K562 (cell line): ENCODE results near the gene SH3TC1. TPM values are rescaled to one million over a fixed set of nuclear protein-coding genes. Genes with fewer than 3 reads are reported as not detected.

ENCODE experiments used
- ATAC-seq: fragments of 200-7000 bp; cut with Tn5 transposase; 3 replicates; pipeline ENCODE4 v1.9.1; 2020; ENCODE audit warnings: moderate library complexity
- BruUV-seq: library from RNA; stranded (reverse); fragments of 400-500 nt; replicated peaks from 2 replicates; lab custom pipeline; 2021; lab: Mats Ljungman, UMichigan
- CTCF ChIA-PET: fragments of 300-600 bp; formaldehyde crosslinking; extraction: SDS; loops from one replicate; lab custom pipeline; 2021; ENCODE audit warnings: low intra/inter-chr PET ratio; lab: Yijun Ruan, JAX
- POLR2A ChIA-PET: fragments of 300-600, 350-650 bp; sonication (Branson Sonifier 250); formaldehyde crosslinking; extraction: SDS; loops from one replicate; lab custom pipeline; 2021; ENCODE audit warnings: antibody characterized with exemption, inconsistent platforms; lab: Yijun Ruan, JAX
- DNase-seq, 4 experiments: peaks; one replicate each; pipeline versions ENCODE4 v3.0.0 to v3.0.0-alpha.2; 2011 to 2018; ENCODE audit warnings: low spot score in 3 of 4, mixed read lengths in 3 of 4; ENCODE audit errors: extremely low read depth in 1 of 4
- FAIRE-seq: peaks from 2 replicates; lab custom pipeline; 2011; peaks lifted over from hg19 to GRCh38; lab: Jason Lieb, UNC
- H2AFZ ChIP-seq: 2 replicates; pipeline ENCODE4 v1.6.0; 2011; ENCODE audit warnings: low read depth, low read length, control low read depth, inconsistent platforms
- H3K27ac ChIP-seq: fragments of 200-600 bp; 3 replicates; pipeline ENCODE4 v1.8.0; 2011; ENCODE audit warnings: low read depth, mild to moderate bottlenecking, control low read depth, inconsistent platforms, low read length, moderate library complexity, mixed read lengths; ENCODE audit errors: extremely low read depth
- H3K27me3 ChIP-seq, 2 experiments: fragments of 300-600 bp in 1 of 2; 2 replicates in 1 of 2; 3 replicates in 1 of 2; pipeline versions ENCODE4 v1.6.0 to v1.8.0; 2011; ENCODE audit warnings: inconsistent platforms in 2 of 2, low read length in 2 of 2, mild to moderate bottlenecking in 1 of 2, mixed read lengths in 1 of 2, moderate library complexity in 1 of 2; ENCODE audit not compliant: control insufficient read depth in 2 of 2, insufficient read depth in 2 of 2
- H3K36me3 ChIP-seq: fragments of 300-600 bp; 3 replicates; pipeline ENCODE4 v1.8.0; 2011; ENCODE audit warnings: mild to moderate bottlenecking, low read length, inconsistent platforms; ENCODE audit not compliant: control insufficient read depth, insufficient read depth
- H3K4me1 ChIP-seq, 2 experiments: fragments of 200-600 bp in 1 of 2; replicated peaks in 1 of 2; 2 replicates in 1 of 2; 3 replicates in 1 of 2; pipeline versions ENCODE4 v1.5.1 to v1.8.0; 2011; ENCODE audit warnings: inconsistent platforms in 2 of 2, low read length in 2 of 2, mild to moderate bottlenecking in 1 of 2, mixed read lengths in 1 of 2, moderate library complexity in 1 of 2; ENCODE audit not compliant: control insufficient read depth in 2 of 2, insufficient read depth in 2 of 2
- H3K4me2 ChIP-seq: 2 replicates; pipeline ENCODE4 v1.6.1; 2011; ENCODE audit warnings: low read length, control low read depth, inconsistent platforms, mixed read lengths; ENCODE audit not compliant: insufficient read depth
- H3K4me3 ChIP-seq: fragments of 200-600 bp; sonication (generic), shearing (Covaris generic); 2 replicates; pipeline ENCODE4 v1.5.1; 2016; ENCODE audit warnings: control low read depth, inconsistent platforms
- H3K79me2 ChIP-seq: fragments of 200-600 bp; 3 replicates; pipeline ENCODE4 v1.8.0; 2011; ENCODE audit warnings: low read length, inconsistent platforms; ENCODE audit not compliant: control insufficient read depth, insufficient read depth
- H3K9ac ChIP-seq, 2 experiments: 2 replicates each; pipeline versions ENCODE4 v1.6.0 to v1.6.1; 2011; ENCODE audit warnings: low read depth in 2 of 2, low read length in 2 of 2, control low read depth in 1 of 2, inconsistent platforms in 1 of 2, mild to moderate bottlenecking in 1 of 2, mixed read lengths in 1 of 2; ENCODE audit not compliant: insufficient read depth in 1 of 2
- H3K9me1 ChIP-seq: one replicate; pipeline ENCODE4 v1.6.0; 2011; ENCODE audit warnings: inconsistent platforms, mild to moderate bottlenecking, low read length, moderate library complexity; ENCODE audit not compliant: control insufficient read depth, insufficient read depth
- H3K9me3 ChIP-seq: replicated peaks from 2 replicates; pipeline ENCODE4 v1.5.1; 2011; ENCODE audit warnings: low read depth, low read length, inconsistent platforms; ENCODE audit not compliant: control insufficient read depth, insufficient read depth
- H4K20me1 ChIP-seq: replicated peaks from 2 replicates; pipeline ENCODE4 v1.6.1; 2011; ENCODE audit warnings: low read length, inconsistent platforms, mixed read lengths; ENCODE audit not compliant: control insufficient read depth, insufficient read depth
- BRF1 ChIP-seq: IDR thresholded peaks from 3 replicates; pipeline ENCODE4 v1.6.1; 2011; ENCODE audit warnings: borderline replicate concordance, mild to moderate bottlenecking; ENCODE audit not compliant: insufficient read length; ENCODE audit errors: extremely low read depth
- CBX5 ChIP-seq: IDR thresholded peaks from 2 replicates; pipeline ENCODE4 v1.6.1; 2014; ENCODE audit warnings: low read depth, borderline replicate concordance
- DMBX1 ChIP-seq: fragments of 250-450 bp; sonication (Bioruptor Pico); IDR thresholded peaks from 2 replicates; pipeline ENCODE4 v1.8.0; 2022; ENCODE audit warnings: inconsistent platforms, mild to moderate bottlenecking, moderate library complexity, borderline replicate concordance
- ETV6 ChIP-seq, 3 experiments: fragments of 150-350 bp in 1 of 3; sonication (generic) in 1 of 3; formaldehyde crosslinking in 1 of 3; IDR thresholded peaks; 2 replicates each; pipeline versions ENCODE4 v1.6.1 to v1.8.0; 2014 to 2022; ENCODE audit warnings: borderline replicate concordance in 2 of 3, low read depth in 2 of 3, antibody characterized with exemption in 1 of 3, low read length in 1 of 3, mild to moderate bottlenecking in 1 of 3, missing genetic modification reagents in 1 of 3
- FIP1L1 ChIP-seq: fragments of 200-400 bp; formaldehyde crosslinking; IDR thresholded peaks from 2 replicates; pipeline ENCODE4 v1.6.1; 2018; ENCODE audit warnings: mild to moderate bottlenecking, low read depth, low read length; ENCODE audit not compliant: poor library complexity, severe bottlenecking
- HDAC3 ChIP-seq: fragments of 450-650 bp; IDR thresholded peaks from 2 replicates; pipeline ENCODE4 v1.6.1; 2018; ENCODE audit warnings: borderline replicate concordance, mild to moderate bottlenecking, moderate library complexity; ENCODE audit not compliant: partially characterized antibody
- LCOR ChIP-seq: sonication (generic); formaldehyde crosslinking; IDR thresholded peaks from 2 replicates; pipeline ENCODE4 v1.8.0; 2022; ENCODE audit warnings: mild to moderate bottlenecking, missing genetic modification reagents
- MYNN ChIP-seq, 2 experiments: sonication (generic); formaldehyde crosslinking in 1 of 2; IDR thresholded peaks; 2 replicates each; pipeline versions ENCODE4 v1.5.0 to v1.6.1; 2016 to 2020; ENCODE audit warnings: antibody characterized with exemption in 1 of 2, missing genetic modification reagents in 1 of 2
- PTTG1 ChIP-seq: fragments of 450-650 bp; IDR thresholded peaks from 2 replicates; pipeline ENCODE4 v1.6.1; 2016; ENCODE audit warnings: low read depth, mild to moderate bottlenecking, missing genetic modification characterization, missing compliant biosample characterization
- PURB ChIP-seq: sonication (generic); formaldehyde crosslinking; IDR thresholded peaks from 2 replicates; pipeline ENCODE4 v1.9.0; 2021; ENCODE audit warnings: low read depth, mild to moderate bottlenecking, missing genetic modification reagents
- RBM17 ChIP-seq: fragments of 200-400 bp; formaldehyde crosslinking; IDR thresholded peaks from 2 replicates; pipeline ENCODE4 v1.6.1; 2017; ENCODE audit warnings: low read depth, mild to moderate bottlenecking, low read length, borderline replicate concordance
- SMAD1 ChIP-seq: fragments of 150-350 bp; IDR thresholded peaks from 2 replicates; pipeline ENCODE4 v1.6.1; 2014; ENCODE audit warnings: low read length, low read depth; ENCODE audit not compliant: partially characterized antibody
- SMARCE1 ChIP-seq: fragments of 450-650 bp; IDR thresholded peaks from 2 replicates; pipeline ENCODE4 v1.7.1; 2016; ENCODE audit warnings: mild to moderate bottlenecking
- SREBF2 ChIP-seq: sonication (generic); formaldehyde crosslinking; IDR thresholded peaks from 2 replicates; pipeline ENCODE4 v1.4.0; 2020; ENCODE audit warnings: mild to moderate bottlenecking, missing genetic modification reagents
- TFAP4 ChIP-seq: sonication (generic); formaldehyde crosslinking; IDR thresholded peaks from 2 replicates; pipeline ENCODE4 v1.8.0; 2022; ENCODE audit warnings: missing genetic modification reagents, mild to moderate bottlenecking, moderate library complexity, borderline replicate concordance
- ZKSCAN1 ChIP-seq: fragments of 150-350 bp; IDR thresholded peaks from 2 replicates; pipeline ENCODE4 v1.6.1; 2016; ENCODE audit warnings: low read depth, low read length
- ZKSCAN3 ChIP-seq: fragments of 250-450 bp; sonication (Bioruptor Pico); IDR thresholded peaks from 2 replicates; pipeline ENCODE4 v1.4.0; 2020
- ZNF121 ChIP-seq: sonication (generic); formaldehyde crosslinking; conservative IDR thresholded peaks from 2 replicates; pipeline ENCODE4 v1.8.0; 2022; ENCODE audit warnings: missing genetic modification reagents
- ZNF41 ChIP-seq: fragments of 250-450 bp; sonication (Bioruptor Pico); conservative IDR thresholded peaks from 2 replicates; pipeline ENCODE4 v1.4.0; 2020; ENCODE audit warnings: mild to moderate bottlenecking
- ZNF436 ChIP-seq: fragments of 250-450, 450-650 bp; sonication (Bioruptor Pico); formaldehyde crosslinking; IDR thresholded peaks from 2 replicates; pipeline ENCODE4 v1.7.0; 2020; ENCODE audit warnings: mild to moderate bottlenecking
- WGBS: fragments of 100-300 bp; shearing (Covaris generic); methylation state at CpG from one replicate; pipeline ENCODE4 v1.1.6; 2016; ENCODE audit warnings: low coverage, mixed read lengths; ENCODE audit not compliant: insufficient coverage; ENCODE audit errors: missing lambda C conversion rate; 5-methylcytosine and 5-hydroxymethylcytosine counted together
- in situ Hi-C: fragments of 300-500 bp; cut with MboI; formaldehyde crosslinking; loops from 4 replicates; pipeline ENCODE4 v1.15.0; 2018; ENCODE audit warnings: inconsistent platforms, mixed read lengths
- intact Hi-C: fragments of 100-400 bp; cut with micrococcal nuclease; formaldehyde crosslinking; loops from 2 replicates; pipeline ENCODE4 v1.14.2; 2022
- polyA plus RNA-seq, 8 experiments: library from polyadenylated mRNA; depleted of rRNA in 4 of 8; stranded (reverse) in 5 of 8; unstranded in 3 of 8; fragments of >200 nt; fragmentation: Nextera tagmentation in 2 of 8; fragmentation: Illumina TruSeq in 1 of 8; extraction: Ambion mirVana in 2 of 8; extraction: Trizol in 1 of 8; gene quantifications; 2 replicates each; pipeline versions ENCODE4 v1.2.1 to v1.2.3, GENCODE V29; 2011 to 2014; ENCODE audit warnings: inconsistent platforms in 1 of 8, missing spikeins in 1 of 8
- total RNA-seq, 7 experiments: library from RNA; depleted of rRNA in 6 of 7; stranded (reverse); fragments of >200 nt in 6 of 7; fragmentation: Illumina TruSeq in 2 of 7; extraction: Trizol in 2 of 7; gene quantifications; 2 replicates each; pipeline versions ENCODE4 v1.2.1 to v1.2.3, GENCODE V29; 2011 to 2021; ENCODE audit warnings: low replicate concordance in 1 of 7

The SH3TC1 gene
- total and polyA plus RNA-seq, 9 of the 15 experiments (the other 6 are each of a cell fraction or from before 2014, with no cell fraction given), result 0.04 to 2.1 (median 0.48) TPM; not detected in 1

- peak overlapping the region in 1 of 2 experiments; percentile 72; a peak in 2 of 4 replicates for H3K9ac ChIP-seq
- intact Hi-C loops, result no loop called here
- peak; percentile 76 for ATAC-seq
- TF ChIP-seq HDAC3 (no peak), RBM17 (no peak), ZNF41 (CRISPR knock-in tag) (no peak), SMAD1 (no peak), SMARCE1 (no peak; the same call in 1 of the 2 replicates), ZKSCAN3 (CRISPR knock-in tag) (no peak), ZNF121 (CRISPR knock-in tag) (no peak), LCOR (CRISPR knock-in tag) (no peak; the same call in 1 of the 2 replicates), ZNF436 (CRISPR knock-in tag) (no peak), MYNN (IDR thresholded peaks at IDR 0.05) (no peak), MYNN (CRISPR knock-in tag; IDR thresholded peaks at IDR 0.05) (no peak), PTTG1 (tag) (no peak), ETV6 (IDR thresholded peaks at IDR 0.05; ENCODE audit: borderline replicate concordance in 1 of 2, low read depth in 2 of 2, low read length in 1 of 2) (no peak), ETV6 (CRISPR knock-in tag; IDR thresholded peaks at IDR 0.05; ENCODE audit: borderline replicate concordance) (no peak), DMBX1 (CRISPR knock-in tag) (no peak), PURB (CRISPR knock-in tag) (no peak), SREBF2 (CRISPR knock-in tag) (no peak), BRF1 (no peak), CBX5 (no peak), ZKSCAN1 (no peak), FIP1L1 (no peak), TFAP4 (CRISPR knock-in tag) (peak; percentile 65; the same call in 1 of the 2 replicates)
These were observed 1.3 kb downstream of the SH3TC1 start for GRCh38 chr4:8200302-8200975.

More at GRCh38 chr4:8200302-8200975, 1.3 kb downstream of the SH3TC1 start:
- Histone ChIP-seq H2AFZ (peak overlapping the region; percentile 19; the same call in 1 of the 2 replicates), H3K9me3 (no peaks in the 10 kb centered on the region), H3K27ac (no peak overlapping the region), H4K20me1 (peaks cover 7% of the 10 kb centered on the region; the same call in 1 of the 2 replicates), H3K27me3 (peaks cover 4 to 52% of the 10 kb centered on the region in 2 experiments; a peak in 3 of 5 replicates), H3K4me1 (peaks cover 16 to 27% of the 10 kb centered on the region in 2 experiments), H3K79me2 (no peaks in the 10 kb centered on the region), H3K4me2 (peak overlapping the region; percentile 57), H3K36me3 (no peaks in the 10 kb centered on the region), H3K9me1 (no peaks in the 10 kb centered on the region), H3K4me3 (no peak overlapping the region)
- in situ Hi-C loops, result no loop called here
- CTCF ChIA-PET, result no interaction called here
- POLR2A ChIA-PET, result interaction anchor here (0.6 kb wide), 1 partner anchor 513 kb away, joined by 3 read pairs; no protein-coding TSS in a partner anchor
- DNase-seq (peak; percentile 42 to 51 (median 46)), FAIRE-seq (no peak)
- no TSS peak for BruUV-seq
- WGBS, result 13% methylated on average over 26 of the region's 30 CpGs
